SK-N-SH (cell line): ENCODE results near the gene UST. TPM values are rescaled to one million over a fixed set of nuclear protein-coding genes. Genes with fewer than 3 reads are reported as not detected.

ENCODE experiments used
- CTCF ChIA-PET: fragments of 300-600, 350-600 bp; formaldehyde crosslinking; extraction: SDS; loops from one replicate; lab custom pipeline; 2021; lab: Yijun Ruan, JAX
- POLR2A ChIA-PET: fragments of 350-600 bp; sonication (Branson Sonifier 250); formaldehyde crosslinking; extraction: SDS; loops from one replicate; lab custom pipeline; 2020; ENCODE audit warnings: antibody characterized with exemption, inconsistent platforms; lab: Yijun Ruan, JAX
- DNase-seq: peaks from one replicate; pipeline ENCODE4 v3.0.0; 2012
- H2AFZ ChIP-seq: fragments of 200-600 bp; sonication (generic); 2 replicates; pipeline ENCODE4 v1.8.1; 2016; ENCODE audit warnings: antibody characterized with exemption, mild to moderate bottlenecking, low read depth
- H3F3A ChIP-seq: fragments of 200-600 bp; sonication (generic); replicated peaks from 2 replicates; pipeline ENCODE3; 2016; ENCODE audit warnings: antibody characterized with exemption, mild to moderate bottlenecking; ENCODE audit not compliant: insufficient read depth
- H3K27ac ChIP-seq, 2 experiments: fragments of 200-500 bp in 1 of 2; fragments of 200-600 bp in 1 of 2; sonication (Bioruptor generic) in 1 of 2; sonication (generic), shearing (Covaris generic) in 1 of 2; 2 replicates each; pipeline versions ENCODE4 v1.5.1 to v1.6.1; 2014 to 2016; ENCODE audit warnings: low read depth in 2 of 2, inconsistent platforms in 1 of 2, low read length in 1 of 2, mild to moderate bottlenecking in 1 of 2, mixed read lengths in 1 of 2
- H3K27me3 ChIP-seq: fragments of 200-600 bp; sonication (generic), shearing (Covaris generic); 2 replicates; pipeline ENCODE4 v1.6.1; 2016; ENCODE audit warnings: mixed run types; ENCODE audit not compliant: insufficient read depth
- H3K36me3 ChIP-seq, 2 experiments: fragments of 200-500 bp in 1 of 2; fragments of 200-600 bp in 1 of 2; sonication (Bioruptor generic) in 1 of 2; sonication (generic) in 1 of 2; replicated peaks in 1 of 2; 2 replicates each; pipeline versions ENCODE3 to v1.5.1; 2014 to 2016; ENCODE audit warnings: low read length in 1 of 2, mild to moderate bottlenecking in 1 of 2; ENCODE audit not compliant: insufficient read depth in 2 of 2, control insufficient read depth in 1 of 2
- H3K4me1 ChIP-seq, 2 experiments: fragments of 200-500 bp in 1 of 2; fragments of 200-600 bp in 1 of 2; sonication (Bioruptor generic) in 1 of 2; sonication (generic), shearing (Covaris generic) in 1 of 2; 2 replicates each; pipeline versions ENCODE4 v1.5.1 to v1.6.1; 2014 to 2016; ENCODE audit warnings: low read depth in 1 of 2, low read length in 1 of 2, mixed run types in 1 of 2; ENCODE audit not compliant: insufficient read depth in 2 of 2, control insufficient read depth in 1 of 2
- H3K4me2 ChIP-seq: fragments of 200-600 bp; sonication (generic), shearing (Covaris generic); 2 replicates; pipeline ENCODE4 v1.6.1; 2017; ENCODE audit warnings: mixed run types
- H3K4me3 ChIP-seq, 2 experiments: fragments of 200-500 bp in 1 of 2; fragments of 200-600 bp in 1 of 2; sonication (Bioruptor generic) in 1 of 2; sonication (generic), shearing (Covaris generic) in 1 of 2; 2 replicates each; pipeline versions ENCODE4 v1.5.1 to v1.8.1; 2014 to 2016; ENCODE audit warnings: low read depth in 2 of 2, inconsistent platforms in 1 of 2, low read length in 1 of 2, mild to moderate bottlenecking in 1 of 2, mixed read lengths in 1 of 2, moderate library complexity in 1 of 2
- H3K79me2 ChIP-seq: fragments of 200-600 bp; sonication (generic); 2 replicates; pipeline ENCODE4 v1.8.1; 2017; ENCODE audit warnings: mild to moderate bottlenecking; ENCODE audit not compliant: insufficient read depth
- H3K9ac ChIP-seq: fragments of 200-600 bp; sonication (generic); 2 replicates; pipeline ENCODE4 v1.6.1; 2017; ENCODE audit warnings: mixed run types
- H3K9me2 ChIP-seq: fragments of 200-600 bp; sonication (generic); 2 replicates; pipeline ENCODE4 v1.6.1; 2017; ENCODE audit warnings: mixed run types
- H3K9me3 ChIP-seq: fragments of 200-600 bp; sonication (generic); 2 replicates; pipeline ENCODE4 v1.6.1; 2017; ENCODE audit warnings: mixed run types, mild to moderate bottlenecking, moderate library complexity
- H4K20me1 ChIP-seq: fragments of 200-600 bp; sonication (generic); 2 replicates; pipeline ENCODE4 v1.6.1; 2017; ENCODE audit warnings: mild to moderate bottlenecking, mixed run types; ENCODE audit not compliant: insufficient read depth
- FOSL2 ChIP-seq: IDR thresholded peaks from 2 replicates; pipeline ENCODE4 v1.4.0; 2012; ENCODE audit warnings: low read depth, mild to moderate bottlenecking, moderate library complexity, borderline replicate concordance
- FOXM1 ChIP-seq: IDR thresholded peaks from 2 replicates; pipeline ENCODE4 v1.4.0; 2012; ENCODE audit warnings: low read depth, mild to moderate bottlenecking
- GABPA ChIP-seq: IDR thresholded peaks from 2 replicates; pipeline ENCODE4 v1.4.0; 2012; ENCODE audit warnings: low read depth, mild to moderate bottlenecking
- GATA2 ChIP-seq: sonication (generic); formaldehyde crosslinking; IDR thresholded peaks from 2 replicates; pipeline ENCODE4 v1.5.0; 2020; ENCODE audit warnings: mild to moderate bottlenecking, missing genetic modification reagents
- MEF2A ChIP-seq: IDR thresholded peaks from 2 replicates; pipeline ENCODE4 v1.4.0; 2012; ENCODE audit warnings: low read depth, borderline replicate concordance
- MXI1 ChIP-seq: IDR thresholded peaks from 2 replicates; pipeline ENCODE4 v1.6.1; 2012; ENCODE audit warnings: mild to moderate bottlenecking, low read depth, low read length, improper control_type of control experiment
- NRF1 ChIP-seq: IDR thresholded peaks from 2 replicates; pipeline ENCODE4 v1.6.1; 2012; ENCODE audit warnings: low read depth, mild to moderate bottlenecking, low read length
- POLR2AphosphoS5 ChIP-seq: IDR thresholded peaks from 2 replicates; pipeline ENCODE4 v1.6.1; 2012; ENCODE audit warnings: low read depth, low read length
- RCOR1 ChIP-seq: fragments of 150-350 bp; IDR thresholded peaks from 2 replicates; pipeline ENCODE4 v1.6.1; 2017; ENCODE audit warnings: antibody characterized with exemption, low read length
- SIN3A ChIP-seq: IDR thresholded peaks from 2 replicates; pipeline ENCODE4 v1.6.1; 2012; ENCODE audit warnings: low read depth, mild to moderate bottlenecking, low read length, moderate library complexity, borderline replicate concordance
- TAF1 ChIP-seq: IDR thresholded peaks from 2 replicates; pipeline ENCODE4 v1.6.1; 2012; ENCODE audit warnings: low read depth, mild to moderate bottlenecking, low read length, moderate library complexity, borderline replicate concordance
- TCF12 ChIP-seq: IDR thresholded peaks from 2 replicates; pipeline ENCODE4 v1.4.0; 2012
- USF1 ChIP-seq: IDR thresholded peaks from 2 replicates; pipeline ENCODE4 v1.4.0; 2012; ENCODE audit warnings: low read depth, borderline replicate concordance
- USF2 ChIP-seq: fragments of 150-350 bp; IDR thresholded peaks from 2 replicates; pipeline ENCODE4 v1.6.1; 2017; ENCODE audit warnings: antibody characterized with exemption, low read length, low read depth, borderline replicate concordance
- WGBS: methylation state at CpG from one replicate; pipeline ENCODE4 v1.1.6; 2017; ENCODE audit warnings: low lambda C conversion rate; 5-methylcytosine and 5-hydroxymethylcytosine counted together
- polyA plus RNA-seq, 3 experiments: library from polyadenylated mRNA; depleted of rRNA; stranded (reverse); fragments of >200 nt; gene quantifications; 2 replicates each; pipeline ENCODE4 v1.2.3, GENCODE V29; 2012

UST gene
- polyA plus RNA-seq, 1 of the 3 experiments (the other 2 are of a cell fraction) = 1.7 TPM

GRCh38 chr6:148885136-148885865 is 138.5 kb downstream of the UST start (continued):
- no peak for TF ChIP-seq POLR2AphosphoS5
- TF ChIP-seq SIN3A = 0 out of 2 replicates have a peak, but pooled peaks have one; percentile 26
- TF ChIP-seq NRF1 = no peak
- no peak for TF ChIP-seq USF2
- peak; percentile 32; the same call in 1 of the 2 replicates for TF ChIP-seq TCF12
- TF ChIP-seq USF1 = no peak
- no peak for TF ChIP-seq MEF2A
- TF ChIP-seq FOSL2 = peak; percentile 61; the same call in 1 of the 2 replicates
- TF ChIP-seq GATA2 (CRISPR knock-in tag) = no peak
- no peak for TF ChIP-seq FOXM1

- peaks cover 2 to 26% of the 10 kb centered on the region in 2 experiments for H3K4me1 ChIP-seq
Measured at GRCh38 chr6:148885925-148886845, 139.4 kb downstream of the UST start.

More at GRCh38 chr6:148885925-148886845, 139.4 kb downstream of the UST start:
- no peaks in the 10 kb centered on the region for H3K36me3 ChIP-seq
- H3K4me2 ChIP-seq = peak overlapping the region; percentile 67; the same call in 1 of the 2 replicates
- H3F3A ChIP-seq = peaks cover 23% of the 10 kb centered on the region
- H3K79me2 ChIP-seq = no peaks in the 10 kb centered on the region
- H3K9ac ChIP-seq = peak overlapping the region; percentile 18; the same call in 1 of the 2 replicates
- POLR2A ChIA-PET = no interaction called here
- peak overlapping the region; percentile 72 to 87 for H3K27ac ChIP-seq
- no peaks in the 10 kb centered on the region for H3K9me2 ChIP-seq
- no peak for DNase-seq
- H3K4me3 ChIP-seq = no peak overlapping the region
- no peaks in the 10 kb centered on the region for H3K9me3 ChIP-seq
- no peaks in the 10 kb centered on the region for H3K27me3 ChIP-seq
- peak overlapping the region; percentile 56; the same call in 1 of the 2 replicates for H2AFZ ChIP-seq
- CTCF ChIA-PET = no interaction called here
- no peak for TF ChIP-seq RCOR1
- no peak for TF ChIP-seq NRF1
- TF ChIP-seq TAF1 = no peak
- no peak for TF ChIP-seq GABPA
- no peak for TF ChIP-seq MXI1
- TF ChIP-seq, all 33 proteins: peak for 0
- WGBS = 31% methylated on average over 7 of the region's 7 CpGs
- no peaks in the 10 kb centered on the region for H4K20me1 ChIP-seq
